ENCODE measurements around the gene CKAP4.

DNA sequence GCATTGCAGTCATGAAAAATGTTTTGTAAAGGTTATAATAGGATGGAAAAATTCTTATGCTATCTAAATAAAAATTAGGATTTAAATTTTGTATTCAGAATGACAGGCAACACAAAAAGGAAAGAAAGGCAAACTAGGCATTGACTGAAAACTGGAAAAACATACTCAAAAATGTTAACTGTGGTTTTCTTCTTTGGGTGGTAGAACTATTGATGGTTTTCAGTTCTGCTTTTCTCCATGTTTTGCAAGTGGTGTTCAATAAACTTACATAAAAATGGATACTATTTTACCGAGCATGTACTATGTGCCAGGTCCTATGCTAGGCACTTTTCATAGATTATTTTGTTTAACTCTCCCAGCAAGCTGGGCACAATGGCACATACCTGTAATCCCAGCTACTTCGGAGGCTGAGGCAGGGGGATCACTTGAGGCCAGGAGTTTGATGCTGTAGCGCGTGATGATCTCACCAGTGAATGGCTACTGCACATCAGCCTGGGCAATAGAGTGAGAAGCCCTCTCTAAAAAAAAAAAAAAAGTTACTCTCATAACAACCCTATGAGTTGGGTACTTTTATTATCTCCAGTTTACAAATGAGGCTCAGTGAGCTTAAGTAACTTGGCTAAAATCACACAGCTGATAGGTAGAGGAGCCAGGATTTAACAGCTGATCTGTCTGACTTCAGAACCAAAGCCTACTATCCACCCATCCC, 28.4 kb upstream of the CKAP4 start:
- TF ChIP-seq EZH2phosphoT487 (IDR thresholded peaks at IDR 0.05; ENCODE audit: low read length) (no peak), EZH2 (optimal IDR thresholded peaks at IDR 0.05; ENCODE audit: low read depth, low read length) (no peak)
- TF ChIP-seq, protein P1, sequence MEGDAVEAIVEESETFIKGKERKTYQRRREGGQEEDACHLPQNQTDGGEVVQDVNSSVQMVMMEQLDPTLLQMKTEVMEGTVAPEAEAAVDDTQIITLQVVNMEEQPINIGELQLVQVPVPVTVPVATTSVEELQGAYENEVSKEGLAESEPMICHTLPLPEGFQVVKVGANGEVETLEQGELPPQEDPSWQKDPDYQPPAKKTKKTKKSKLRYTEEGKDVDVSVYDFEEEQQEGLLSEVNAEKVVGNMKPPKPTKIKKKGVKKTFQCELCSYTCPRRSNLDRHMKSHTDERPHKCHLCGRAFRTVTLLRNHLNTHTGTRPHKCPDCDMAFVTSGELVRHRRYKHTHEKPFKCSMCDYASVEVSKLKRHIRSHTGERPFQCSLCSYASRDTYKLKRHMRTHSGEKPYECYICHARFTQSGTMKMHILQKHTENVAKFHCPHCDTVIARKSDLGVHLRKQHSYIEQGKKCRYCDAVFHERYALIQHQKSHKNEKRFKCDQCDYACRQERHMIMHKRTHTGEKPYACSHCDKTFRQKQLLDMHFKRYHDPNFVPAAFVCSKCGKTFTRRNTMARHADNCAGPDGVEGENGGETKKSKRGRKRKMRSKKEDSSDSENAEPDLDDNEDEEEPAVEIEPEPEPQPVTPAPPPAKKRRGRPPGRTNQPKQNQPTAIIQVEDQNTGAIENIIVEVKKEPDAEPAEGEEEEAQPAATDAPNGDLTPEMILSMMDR (IDR thresholded peaks at IDR 0.05; ENCODE audit: low read length): no peak
